OCI-LY7 (cell line): Measurements from ENCODE around the gene SEPTIN10. TPM values are rescaled to one million over a fixed set of nuclear protein-coding genes. Genes with fewer than 3 reads are reported as not detected.

Source experiments
- BruUV-seq: library from RNA; stranded (reverse); fragments of 400-500 nt; replicated peaks from 2 replicates; lab custom pipeline; 2021; lab: Mats Ljungman, UMichigan
- CTCF ChIA-PET: fragments of 300-600 bp; sonication (Branson Sonifier 250); formaldehyde crosslinking; loops from one replicate; lab custom pipeline; 2022; ENCODE audit warnings: antibody characterized with exemption; ENCODE audit not compliant: unreplicated experiment; lab: Charles Lee
- POLR2A ChIA-PET: fragments of 300-600 bp; sonication (Branson Sonifier 250); formaldehyde crosslinking; loops from one replicate; lab custom pipeline; 2022; ENCODE audit warnings: antibody characterized with exemption; lab: Charles Lee
- DNase-seq: peaks from one replicate; pipeline ENCODE4 v3.0.0-alpha.2; 2015; ENCODE audit warnings: low spot score
- H2AFZ ChIP-seq: fragments of 200-600 bp; sonication (generic), shearing (Covaris generic); 2 replicates; pipeline ENCODE4 v1.6.1; 2014; ENCODE audit warnings: mild to moderate bottlenecking, antibody characterized with exemption, low read length, moderate library complexity
- H3K27ac ChIP-seq: fragments of 200-600 bp; sonication (generic); 2 replicates; pipeline ENCODE4 v1.5.1; 2014; ENCODE audit warnings: mixed run types, low read depth, mild to moderate bottlenecking, moderate library complexity, low read length, inconsistent platforms; ENCODE audit not compliant: poor library complexity, severe bottlenecking
- H3K36me3 ChIP-seq: fragments of 200-600 bp; sonication (generic); 2 replicates; pipeline ENCODE4 v1.6.1; 2014; ENCODE audit warnings: mild to moderate bottlenecking, antibody characterized with exemption, low read length, moderate library complexity, mixed read lengths; ENCODE audit not compliant: insufficient read depth
- H3K4me1 ChIP-seq: fragments of 200-600 bp; sonication (generic); 2 replicates; pipeline ENCODE4 v1.5.1; 2014; ENCODE audit warnings: mild to moderate bottlenecking, low read length; ENCODE audit not compliant: insufficient read depth, poor library complexity, severe bottlenecking
- H3K4me2 ChIP-seq: fragments of 200-600 bp; sonication (generic); 2 replicates; pipeline ENCODE4 v1.6.1; 2014; ENCODE audit warnings: mild to moderate bottlenecking, low read length
- H3K4me3 ChIP-seq: fragments of 200-600 bp; sonication (generic); 2 replicates; pipeline ENCODE4 v1.5.1; 2014; ENCODE audit warnings: mild to moderate bottlenecking, low read depth, low read length; ENCODE audit not compliant: poor library complexity, severe bottlenecking
- H3K79me2 ChIP-seq: fragments of 200-600 bp; sonication (generic); 2 replicates; pipeline ENCODE4 v1.6.1; 2016; ENCODE audit warnings: low read depth, mild to moderate bottlenecking, low read length, moderate library complexity, mixed read lengths; ENCODE audit not compliant: insufficient read depth
- H3K9me2 ChIP-seq: fragments of 200-600 bp; sonication (generic); 2 replicates; pipeline ENCODE4 v1.6.1; 2016; ENCODE audit warnings: mild to moderate bottlenecking, low read length, mixed read lengths; ENCODE audit not compliant: insufficient read depth
- H3K9me3 ChIP-seq: fragments of 200-600 bp; sonication (generic); 2 replicates; pipeline ENCODE4 v1.6.1; 2014; ENCODE audit warnings: mild to moderate bottlenecking, mixed run types, low read length, mixed read lengths
- H4K20me1 ChIP-seq: fragments of 200-600 bp; sonication (generic); 2 replicates; pipeline ENCODE4 v1.6.1; 2014; ENCODE audit warnings: mild to moderate bottlenecking, antibody characterized with exemption, low read length, moderate library complexity, mixed read lengths; ENCODE audit not compliant: insufficient read depth
- CTCF ChIP-seq: fragments of 200-600 bp; sonication (generic); conservative IDR thresholded peaks from 2 replicates; pipeline ENCODE4 v1.5.1; 2014; ENCODE audit warnings: mild to moderate bottlenecking, antibody characterized with exemption, low read length, moderate library complexity, mixed read lengths
- EZH2phosphoT487 ChIP-seq: fragments of 200-600 bp; sonication (generic); IDR thresholded peaks from 2 replicates; pipeline ENCODE4 v1.6.1; 2018; ENCODE audit warnings: low read depth, borderline replicate concordance, mild to moderate bottlenecking, mixed run types, antibody characterized with exemption, low read length, moderate library complexity, mixed read lengths
- intact Hi-C: fragments of 100-400 bp; cut with micrococcal nuclease; formaldehyde crosslinking; loops from one replicate; pipeline ENCODE4 v1.10.0; 2022; ENCODE audit not compliant: unreplicated experiment
- total RNA-seq, 2 experiments: library from RNA; depleted of rRNA in 1 of 2; stranded (reverse); fragments of >200 nt in 1 of 2; shearing (Covaris generic) in 1 of 2; gene quantifications; 2 replicates each; pipeline ENCODE4 v1.2.3, GENCODE V29; 2014 to 2022

The SEPTIN10 gene
- total RNA-seq, 2 experiments from 2014 or later = not detected

- Histone ChIP-seq H3K27ac (no peak overlapping the region), H4K20me1 (no peaks in the 10 kb centered on the region), H3K4me3 (no peak overlapping the region), H3K9me2 (no peaks in the 10 kb centered on the region), H3K4me1 (no peaks in the 10 kb centered on the region), H3K36me3 (no peaks in the 10 kb centered on the region), H3K9me3 (no peaks in the 10 kb centered on the region), H3K79me2 (no peaks in the 10 kb centered on the region), H2AFZ (no peak overlapping the region), H3K4me2 (no peak overlapping the region)
- ChIA-PET POLR2A (no interaction called here), CTCF (no interaction called here)
- BruUV-seq = no TSS peak
- intact Hi-C loops = no loop called here
- TF ChIP-seq CTCF = no peak
- no peak for TF ChIP-seq EZH2phosphoT487
- no peak for DNase-seq
These were observed 114.2 kb downstream of the SEPTIN10 start for GRCh38 chr2:109499566-109499965.

GRCh38 chr2:109498906-109499305, 114.9 kb downstream of the SEPTIN10 start:
- POLR2A ChIA-PET = no interaction called here
- no peaks in the 10 kb centered on the region for H3K9me2 ChIP-seq
- TF ChIP-seq EZH2phosphoT487 = no peak
- TF ChIP-seq CTCF = no peak
- BruUV-seq = no TSS peak
- no peaks in the 10 kb centered on the region for H3K36me3 ChIP-seq
- H3K4me1 ChIP-seq = no peaks in the 10 kb centered on the region
- no peak overlapping the region for H3K4me3 ChIP-seq
- CTCF ChIA-PET = no interaction called here
- H3K4me2 ChIP-seq = no peak overlapping the region
- H4K20me1 ChIP-seq = no peaks in the 10 kb centered on the region
- H3K27ac ChIP-seq = no peak overlapping the region
- no peak overlapping the region for H2AFZ ChIP-seq
- H3K9me3 ChIP-seq = no peaks in the 10 kb centered on the region
- DNase-seq = no peak
- intact Hi-C loops = no loop called here
- H3K79me2 ChIP-seq = no peaks in the 10 kb centered on the region

- Histone ChIP-seq H3K4me1 (no peaks in the 10 kb centered on the region), H3K9me2 (no peaks in the 10 kb centered on the region), H3K9me3 (no peaks in the 10 kb centered on the region), H3K36me3 (no peaks in the 10 kb centered on the region), H2AFZ (no peak overlapping the region), H3K4me3 (no peak overlapping the region), H4K20me1 (no peaks in the 10 kb centered on the region), H3K4me2 (no peak overlapping the region), H3K79me2 (no peaks in the 10 kb centered on the region), H3K27ac (no peak overlapping the region)
- ChIA-PET CTCF (no interaction called here), POLR2A (no interaction called here)
- TF ChIP-seq EZH2phosphoT487 (no peak), CTCF (no peak)
- no TSS peak for BruUV-seq
- intact Hi-C loops = no loop called here
- no peak for DNase-seq
These were observed 115.6 kb downstream of the SEPTIN10 start for GRCh38 chr2:109497911-109498870.
